ENCODE data around the gene LEP.
"Not testable (repeated sequence)": the region's sequence is repeated elsewhere in the genome, so short reads cannot be mapped to it uniquely, and the experiment has no call there.

Gene LEP

GRCh38 chr7:128210036-128210347 lies 31.1 kb upstream of the LEP start:
- in situ Hi-C loops (cut with MboI; ENCODE audit: low sequenced_read_pairs), result no loop called here

GRCh38 chr7:128210590-128211570 lies 30.2 kb upstream of the LEP start:
- in situ Hi-C loops (cut with MboI; ENCODE audit: low sequenced_read_pairs), result no loop called here

- in situ Hi-C loops (cut with MboI; ENCODE audit: low sequenced_read_pairs), result no loop called here
These were observed 29.5 kb upstream of the LEP start for GRCh38 chr7:128211626-128212025.

GRCh38 chr7:128214463-128214862 lies 26.6 kb upstream of the LEP start:
- in situ Hi-C loops (cut with MboI; ENCODE audit: low sequenced_read_pairs), result no loop called here

- in situ Hi-C loops (cut with MboI; ENCODE audit: low sequenced_read_pairs), result no loop called here
These were observed 25.8 kb upstream of the LEP start for GRCh38 chr7:128215281-128215680.

- in situ Hi-C loops (cut with MboI; ENCODE audit: low sequenced_read_pairs), result no loop called here
These were observed 25.3 kb upstream of the LEP start for GRCh38 chr7:128215739-128216138.

- in situ Hi-C loops (cut with MboI; ENCODE audit: low sequenced_read_pairs), result no loop called here
These were observed 23.9 kb upstream of the LEP start for GRCh38 chr7:128217030-128217805.

GRCh38 chr7:128217967-128218652 lies 23.0 kb upstream of the LEP start:
- in situ Hi-C loops (cut with MboI; ENCODE audit: low sequenced_read_pairs), result no loop called here

GRCh38 chr7:128219636-128220035 lies 21.4 kb upstream of the LEP start:
- in situ Hi-C loops (cut with MboI; ENCODE audit: low sequenced_read_pairs), result no loop called here

- in situ Hi-C loops (cut with MboI; ENCODE audit: low sequenced_read_pairs), result no loop called here
These were observed 19.1 kb upstream of the LEP start for GRCh38 chr7:128221929-128222403.

- in situ Hi-C loops (cut with MboI; ENCODE audit: low sequenced_read_pairs), result no loop called here
These were observed 14.7 kb upstream of the LEP start for GRCh38 chr7:128226132-128226980.

- in situ Hi-C loops (cut with MboI; ENCODE audit: low sequenced_read_pairs), result no loop called here
These were observed 13.8 kb upstream of the LEP start for GRCh38 chr7:128227271-128227670.

- in situ Hi-C loops (cut with MboI; ENCODE audit: low sequenced_read_pairs), result no loop called here
These were observed 10.1 kb upstream of the LEP start for GRCh38 chr7:128231021-128231420.

- in situ Hi-C loops (cut with MboI; ENCODE audit: low sequenced_read_pairs), result no loop called here
These were observed 9.4 kb upstream of the LEP start for GRCh38 chr7:128231677-128232076.

- in situ Hi-C loops (cut with MboI; ENCODE audit: low sequenced_read_pairs), result no loop called here
These were observed 7.6 kb upstream of the LEP start for GRCh38 chr7:128233471-128233870.

GRCh38 chr7:128234476-128235026 lies 6.5 kb upstream of the LEP start:
- in situ Hi-C loops (cut with MboI; ENCODE audit: low sequenced_read_pairs), result no loop called here

- in situ Hi-C loops (cut with MboI; ENCODE audit: low sequenced_read_pairs), result no loop called here
These were observed 5.6 kb upstream of the LEP start for GRCh38 chr7:128235471-128235870.

GRCh38 chr7:128236924-128237586 lies 4.0 kb upstream of the LEP start:
- in situ Hi-C loops (cut with MboI; ENCODE audit: low sequenced_read_pairs), result no loop called here

GRCh38 chr7:128239146-128239545 lies 1.9 kb upstream of the LEP start:
- in situ Hi-C loops (cut with MboI; ENCODE audit: low sequenced_read_pairs), result not testable (repeated sequence)

GRCh38 chr7:128242661-128243060 lies 1.6 kb downstream of the LEP start:
- in situ Hi-C loops (cut with MboI; ENCODE audit: low sequenced_read_pairs), result no loop called here

All from HL-60/S4 treated with retinoic acid at 250 ng/mL for 4 days and 3 days (cell line).